Adrenal gland (tissue), 12 donors: ENCODE measurements around the gene PRKCE. TPM values are rescaled to one million over a fixed set of nuclear protein-coding genes. Genes with fewer than 3 reads are reported as not detected.

Experiments
- DNase-seq, 7 donors: peaks; one replicate each; pipeline ENCODE4 v3.0.0-alpha.2; 2019 to 2020
- H3K27ac ChIP-seq, 5 donors: fragments of 200-600 bp; sonication (generic) in 4 of 5; 1 replicate in 3 of 5; 2 replicates in 2 of 5; pipeline versions ENCODE4 v1.5.1 to v1.8.0; 2016 to 2020; ENCODE audit warnings: mild to moderate bottlenecking in 1 of 5
- H3K27me3 ChIP-seq: fragments of 200-600 bp; 2 replicates; pipeline ENCODE4 v1.8.0; 2021
- H3K36me3 ChIP-seq, 2 donors: fragments of 200-600 bp; replicated peaks in 1 of 2; 1 replicate in 1 of 2; 2 replicates in 1 of 2; pipeline versions ENCODE4 v1.5.1 to v1.8.0; 2018 to 2022
- H3K4me1 ChIP-seq, 2 donors: fragments of 200-600 bp; replicated peaks in 1 of 2; 1 replicate in 1 of 2; 2 replicates in 1 of 2; pipeline versions ENCODE4 v1.5.1 to v1.8.0; 2018 to 2021
- H3K4me3 ChIP-seq, 4 donors: fragments of 200-600 bp; sonication (generic) in 3 of 4; one replicate each; pipeline ENCODE4 v1.5.1; 2016 to 2018
- H3K9me3 ChIP-seq, 3 donors: fragments of 200-600 bp; sonication (generic) in 1 of 3; replicated peaks in 1 of 3; 1 replicate in 2 of 3; 2 replicates in 1 of 3; pipeline versions ENCODE4 v1.5.1 to v1.8.0; 2016 to 2021
- POLR2A ChIP-seq, 2 donors: fragments of 450-650 bp; IDR thresholded peaks; one replicate each; pipeline ENCODE4 v1.6.1; 2017; ENCODE audit warnings: antibody characterized with exemption in 2 of 2, mild to moderate bottlenecking in 2 of 2, moderate library complexity in 1 of 2
- WGBS, 4 donors: extraction: QIAGEN DNeasy Blood & Tissue Kit in 2 of 4; methylation state at CpG; one replicate each; pipeline versions ENCODE4 v1.1.5 to v1.1.7; 2013 to 2017; 5-methylcytosine and 5-hydroxymethylcytosine counted together
- intact Hi-C, 2 donors: fragments of 100-400 bp; cut with DNase I; formaldehyde crosslinking; loops; one replicate each; pipeline versions ENCODE4 v1.14.1 to v1.15.0; 2022 to 2023
- polyA plus RNA-seq, 3 donors: library from polyadenylated mRNA; stranded (reverse); fragments of 200-250 nt in 2 of 3; fragments of 350-450 nt in 1 of 3; fragmentation: Illumina TruSeq in 1 of 3; extraction: RNeasy Lipid Tissue Mini Kit (QIAGEN cat#74804) in 1 of 3; gene quantifications; one replicate each; pipeline ENCODE4 v1.2.3, GENCODE V29; 2013 to 2014
- total RNA-seq, 9 donors: library from RNA; depleted of rRNA in 4 of 9; stranded (reverse); fragments of >200 nt in 4 of 9; fragments of 120-200 nt in 1 of 9; fragmentation: NEBNext Ultra II Directional in 1 of 9; extraction: Animal tissue kit (Norgen Biotek cat#: 25700) in 1 of 9; gene quantifications; one replicate each; pipeline versions ENCODE4 v1.1.0 to v1.2.4, GENCODE V29; 2013 to 2023
- TF ChIP-seq, protein P1 (sequence below), 6 experiments: fragments of 450-650 bp in 4 of 6; fragments of 200-600 bp in 2 of 6; sonication (generic) in 1 of 6; IDR thresholded peaks; 1 replicate in 5 of 6; 2 replicates in 1 of 6; pipeline versions ENCODE4 v1.5.1 to v1.8.0; 2016 to 2021; ENCODE audit warnings: antibody characterized with exemption in 6 of 6, mild to moderate bottlenecking in 2 of 6, moderate library complexity in 1 of 6
- donor health status: healthy with polysubstance abuse.
- donor health status: Bipolar disorder and iron deficiency.
- donor health status: DM: yes; HTN: yes; CAD: no.
- donor health status: DM: no; HTN: no; CAD: no.
- donor health status: DM: no; HTN: no; CAD: no.
- donor health status: DM: yes; HTN: yes; CAD: no.

The PRKCE gene
- total and polyA plus RNA-seq, 12 donors: 1.9 to 19.2 (median 8.0) TPM

- Histone ChIP-seq H3K27ac (no peak overlapping the region), H3K9me3 (no peaks in the 10 kb centered on the region), H3K4me3 (no peak overlapping the region), H3K36me3 (no peaks in the 10 kb centered on the region), H3K27me3 (no peaks in the 10 kb centered on the region), H3K4me1 (peaks cover 0 to 7% of the 10 kb centered on the region in 2 donors)
- WGBS, 4 donors: 92 to 95% (median 93%) methylated on average over 9 of the region's 9 CpGs
- TF ChIP-seq, protein P1, sequence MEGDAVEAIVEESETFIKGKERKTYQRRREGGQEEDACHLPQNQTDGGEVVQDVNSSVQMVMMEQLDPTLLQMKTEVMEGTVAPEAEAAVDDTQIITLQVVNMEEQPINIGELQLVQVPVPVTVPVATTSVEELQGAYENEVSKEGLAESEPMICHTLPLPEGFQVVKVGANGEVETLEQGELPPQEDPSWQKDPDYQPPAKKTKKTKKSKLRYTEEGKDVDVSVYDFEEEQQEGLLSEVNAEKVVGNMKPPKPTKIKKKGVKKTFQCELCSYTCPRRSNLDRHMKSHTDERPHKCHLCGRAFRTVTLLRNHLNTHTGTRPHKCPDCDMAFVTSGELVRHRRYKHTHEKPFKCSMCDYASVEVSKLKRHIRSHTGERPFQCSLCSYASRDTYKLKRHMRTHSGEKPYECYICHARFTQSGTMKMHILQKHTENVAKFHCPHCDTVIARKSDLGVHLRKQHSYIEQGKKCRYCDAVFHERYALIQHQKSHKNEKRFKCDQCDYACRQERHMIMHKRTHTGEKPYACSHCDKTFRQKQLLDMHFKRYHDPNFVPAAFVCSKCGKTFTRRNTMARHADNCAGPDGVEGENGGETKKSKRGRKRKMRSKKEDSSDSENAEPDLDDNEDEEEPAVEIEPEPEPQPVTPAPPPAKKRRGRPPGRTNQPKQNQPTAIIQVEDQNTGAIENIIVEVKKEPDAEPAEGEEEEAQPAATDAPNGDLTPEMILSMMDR (IDR thresholded peaks at IDR 0.05): no peak
- no peak for TF ChIP-seq POLR2A (IDR thresholded peaks at IDR 0.05)
- peak in 1 of 7 donors; percentile 13 for DNase-seq
- intact Hi-C loops: no loop called here
Measured at GRCh38 chr2:45945302-45945717, 293.8 kb downstream of the PRKCE start.

DNA sequence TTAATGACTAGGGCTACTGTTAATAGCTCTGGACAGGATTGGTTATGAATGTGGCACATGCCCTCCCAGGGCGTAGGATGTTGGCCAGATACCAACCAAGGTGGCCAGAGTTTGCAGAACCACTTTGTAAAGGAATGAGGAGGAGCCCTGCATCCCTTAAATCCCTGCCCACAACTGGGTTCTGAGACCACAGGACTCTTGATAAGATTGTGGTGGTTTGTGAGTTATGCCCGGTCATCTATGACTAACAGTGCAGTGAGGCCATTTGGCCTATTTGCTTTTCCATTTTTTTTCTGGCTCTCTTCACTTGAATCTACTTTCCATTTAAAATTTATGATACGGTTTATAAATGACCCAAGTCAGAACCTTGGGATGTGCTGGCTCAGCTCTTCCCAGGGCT is 294.5 kb downstream of the PRKCE start:
- peak overlapping the region in 1 of 5 donors; percentile 31 for H3K27ac ChIP-seq
- no peaks in the 10 kb centered on the region for H3K27me3 ChIP-seq
- H3K9me3 ChIP-seq: no peaks in the 10 kb centered on the region
- intact Hi-C loops: no loop called here
- H3K36me3 ChIP-seq: no peaks in the 10 kb centered on the region
- no peak overlapping the region for H3K4me3 ChIP-seq
- no peak for TF ChIP-seq POLR2A (IDR thresholded peaks at IDR 0.05)
- TF ChIP-seq, protein P1 (IDR thresholded peaks at IDR 0.05): no peak
- DNase-seq: peak in 2 of 7 donors; percentile 19 to 21
- peaks cover 0 to 11% of the 10 kb centered on the region in 2 donors for H3K4me1 ChIP-seq
- 62 to 72% (median 65%) methylated on average over 3 of the region's 3 CpGs for WGBS, 4 donors

DNA sequence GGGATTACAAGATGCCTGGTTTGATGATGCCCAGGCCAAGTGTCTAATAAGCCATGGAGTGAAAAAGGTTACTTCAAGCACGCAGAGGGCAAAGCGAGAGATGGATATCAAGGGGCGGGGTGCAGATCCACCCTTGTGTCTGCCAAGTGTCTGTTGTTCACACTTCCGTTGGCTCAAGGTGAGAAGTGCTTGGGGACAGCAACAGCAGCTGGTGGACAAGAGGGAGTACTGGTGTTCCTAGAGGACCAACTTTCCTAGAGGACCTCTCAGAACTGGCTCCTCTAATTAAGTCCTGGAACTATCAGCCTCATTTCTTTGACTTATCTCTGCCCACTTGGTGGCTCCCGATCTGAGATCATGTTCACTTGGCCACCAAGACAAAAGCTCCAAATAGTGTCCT is 299.1 kb downstream of the PRKCE start:
- Histone ChIP-seq H3K27me3 (no peaks in the 10 kb centered on the region), H3K9me3 (no peaks in the 10 kb centered on the region), H3K4me1 (peaks cover 0 to 11% of the 10 kb centered on the region in 2 donors), H3K27ac (no peak overlapping the region), H3K36me3 (no peaks in the 10 kb centered on the region), H3K4me3 (no peak overlapping the region)
- 76 to 97% (median 89%) methylated on average over 5 of the region's 5 CpGs for WGBS, 4 donors
- DNase-seq: no peak
- TF ChIP-seq POLR2A (IDR thresholded peaks at IDR 0.05): no peak
- TF ChIP-seq, protein P1 (IDR thresholded peaks at IDR 0.05): no peak
- intact Hi-C loops: no loop called here

DNA sequence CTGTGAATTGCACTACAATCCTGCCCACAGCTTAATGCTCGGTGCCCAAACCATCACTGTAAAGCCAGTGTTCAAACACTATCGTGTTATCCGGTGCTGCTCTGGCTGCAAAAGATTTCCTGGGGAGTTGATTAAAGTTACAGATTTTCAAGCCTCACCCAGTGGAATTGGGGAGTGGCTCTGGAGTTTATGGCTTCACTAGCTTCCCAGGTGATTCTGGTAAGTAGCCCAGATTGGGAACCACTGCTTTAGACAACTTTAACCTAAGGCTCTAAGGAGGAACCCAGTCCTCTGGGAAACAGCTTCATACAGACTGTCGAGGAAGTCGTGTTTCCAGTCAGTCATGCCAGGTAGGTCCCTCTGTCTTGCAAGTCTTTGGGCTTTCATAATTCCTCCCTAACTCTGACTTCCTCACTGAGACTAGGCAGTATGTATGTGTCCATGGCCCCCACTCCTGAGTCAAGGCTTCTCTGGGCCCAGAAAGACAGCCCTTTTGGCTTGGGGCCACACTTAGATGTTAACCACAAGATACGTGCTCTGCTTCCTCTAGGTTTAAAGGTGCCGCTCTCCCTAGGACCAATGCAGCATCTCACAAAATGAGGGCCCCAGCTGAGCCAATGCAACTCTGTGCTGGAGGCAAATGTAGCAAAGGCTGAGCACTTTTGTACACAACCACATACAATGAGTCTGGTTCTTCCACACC is 299.7 kb downstream of the PRKCE start:
- intact Hi-C loops: no loop called here
- H3K27me3 ChIP-seq: no peaks in the 10 kb centered on the region
- no peak for DNase-seq
- no peaks in the 10 kb centered on the region for H3K36me3 ChIP-seq
- H3K4me3 ChIP-seq: no peak overlapping the region
- peaks cover 0 to 11% of the 10 kb centered on the region in 2 donors for H3K4me1 ChIP-seq
- no peak overlapping the region for H3K27ac ChIP-seq
- H3K9me3 ChIP-seq: no peaks in the 10 kb centered on the region
- 90 to 94% (median 92%) methylated on average over 7 of the region's 7 CpGs for WGBS, 4 donors
- TF ChIP-seq, protein P1 (IDR thresholded peaks at IDR 0.05): no peak
- no peak for TF ChIP-seq POLR2A (IDR thresholded peaks at IDR 0.05)
